ENCODE measurements around the gene TMEM145.

Gene TMEM145

GRCh38 chr19:42289556-42290041 is 23.5 kb upstream of the TMEM145 start:
- Mint-ChIP-seq H3K27me3 (ENCODE audit: low read depth) (no peaks in the 10 kb centered on the region), H3K36me3 (ENCODE audit: low read depth) (peaks cover 29% of the 10 kb centered on the region), H3K27ac (no peak overlapping the region), H3K4me1 (ENCODE audit: low read depth) (peaks cover 17% of the 10 kb centered on the region), H3K4me3 (no peak overlapping the region), H3K9me3 (no peaks in the 10 kb centered on the region)
- DNase-seq (ENCODE audit: low spot score) = no peak

GRCh38 chr19:42290136-42290522 is 23.0 kb upstream of the TMEM145 start:
- Mint-ChIP-seq H3K4me3 (no peak overlapping the region), H3K36me3 (ENCODE audit: low read depth) (peaks cover 29% of the 10 kb centered on the region), H3K27me3 (ENCODE audit: low read depth) (no peaks in the 10 kb centered on the region)

GRCh38 chr19:42290523-42291434 is 22.3 kb upstream of the TMEM145 start:
- Mint-ChIP-seq H3K4me3 (no peak overlapping the region), H3K36me3 (ENCODE audit: low read depth) (peaks cover 31% of the 10 kb centered on the region), H3K27ac (no peak overlapping the region), H3K9me3 (no peaks in the 10 kb centered on the region), H3K27me3 (ENCODE audit: low read depth) (no peaks in the 10 kb centered on the region), H3K4me1 (ENCODE audit: low read depth) (peaks cover 8% of the 10 kb centered on the region)
- DNase-seq (ENCODE audit: low spot score) = no peak

More at GRCh38 chr19:42290136-42290522, 23.0 kb upstream of the TMEM145 start:
- Mint-ChIP-seq H3K27ac (no peak overlapping the region), H3K9me3 (no peaks in the 10 kb centered on the region), H3K4me1 (ENCODE audit: low read depth) (peaks cover 12% of the 10 kb centered on the region)
- DNase-seq (ENCODE audit: low spot score) = no peak

GRCh38 chr19:42291435-42291810 is 21.7 kb upstream of the TMEM145 start:
- Mint-ChIP-seq H3K4me3 (no peak overlapping the region), H3K36me3 (ENCODE audit: low read depth) (peaks cover 25% of the 10 kb centered on the region), H3K27me3 (ENCODE audit: low read depth) (no peaks in the 10 kb centered on the region), H3K27ac (peak overlapping the region; percentile 64), H3K4me1 (ENCODE audit: low read depth) (peaks cover 2% of the 10 kb centered on the region), H3K9me3 (no peaks in the 10 kb centered on the region)
- no peak for DNase-seq (ENCODE audit: low spot score)

- DNase-seq (ENCODE audit: low spot score) = no peak
- Mint-ChIP-seq H3K27me3 (ENCODE audit: low read depth) (no peaks in the 10 kb centered on the region), H3K9me3 (no peaks in the 10 kb centered on the region), H3K4me3 (no peak overlapping the region), H3K4me1 (ENCODE audit: low read depth) (peaks cover 2% of the 10 kb centered on the region), H3K36me3 (ENCODE audit: low read depth) (peaks cover 28% of the 10 kb centered on the region), H3K27ac (peak overlapping the region; percentile 64)
Observed at GRCh38 chr19:42292042-42292960, 20.8 kb upstream of the TMEM145 start.

- Mint-ChIP-seq H3K4me1 (ENCODE audit: low read depth) (peaks cover 2% of the 10 kb centered on the region), H3K27ac (no peak overlapping the region), H3K9me3 (no peaks in the 10 kb centered on the region), H3K4me3 (no peak overlapping the region), H3K36me3 (ENCODE audit: low read depth) (peaks cover 28% of the 10 kb centered on the region), H3K27me3 (ENCODE audit: low read depth) (no peaks in the 10 kb centered on the region)
- no peak for DNase-seq (ENCODE audit: low spot score)
Observed at GRCh38 chr19:42292963-42293362, 20.1 kb upstream of the TMEM145 start.

GRCh38 chr19:42293540-42293939 is 19.6 kb upstream of the TMEM145 start:
- DNase-seq (ENCODE audit: low spot score) = no peak
- Mint-ChIP-seq H3K36me3 (ENCODE audit: low read depth) (peaks cover 24% of the 10 kb centered on the region), H3K27ac (no peak overlapping the region), H3K4me1 (ENCODE audit: low read depth) (peaks cover 2% of the 10 kb centered on the region), H3K9me3 (no peaks in the 10 kb centered on the region), H3K27me3 (ENCODE audit: low read depth) (no peaks in the 10 kb centered on the region), H3K4me3 (no peak overlapping the region)

- Mint-ChIP-seq H3K4me1 (ENCODE audit: low read depth) (peaks cover 2% of the 10 kb centered on the region), H3K27me3 (ENCODE audit: low read depth) (no peaks in the 10 kb centered on the region), H3K36me3 (ENCODE audit: low read depth) (peaks cover 22% of the 10 kb centered on the region), H3K4me3 (no peak overlapping the region), H3K27ac (no peak overlapping the region), H3K9me3 (no peaks in the 10 kb centered on the region)
- DNase-seq (ENCODE audit: low spot score) = no peak
Observed at GRCh38 chr19:42293948-42294347, 19.2 kb upstream of the TMEM145 start.

GRCh38 chr19:42294471-42295137 is 18.5 kb upstream of the TMEM145 start:
- H3K4me3 Mint-ChIP-seq = no peak overlapping the region
- H3K9me3 Mint-ChIP-seq = no peaks in the 10 kb centered on the region
- H3K27ac Mint-ChIP-seq = no peak overlapping the region
- DNase-seq (ENCODE audit: low spot score) = no peak
- H3K4me1 Mint-ChIP-seq (ENCODE audit: low read depth) = peaks cover 2% of the 10 kb centered on the region
- H3K27me3 Mint-ChIP-seq (ENCODE audit: low read depth) = no peaks in the 10 kb centered on the region
- H3K36me3 Mint-ChIP-seq (ENCODE audit: low read depth) = peaks cover 21% of the 10 kb centered on the region

- no peak for DNase-seq (ENCODE audit: low spot score)
- peaks cover 25% of the 10 kb centered on the region for H3K36me3 Mint-ChIP-seq (ENCODE audit: low read depth)
- H3K4me3 Mint-ChIP-seq = no peak overlapping the region
- H3K27me3 Mint-ChIP-seq (ENCODE audit: low read depth) = no peaks in the 10 kb centered on the region
- peaks cover 2% of the 10 kb centered on the region for H3K4me1 Mint-ChIP-seq (ENCODE audit: low read depth)
- H3K9me3 Mint-ChIP-seq = no peaks in the 10 kb centered on the region
- no peak overlapping the region for H3K27ac Mint-ChIP-seq
Observed at GRCh38 chr19:42295342-42295741, 17.8 kb upstream of the TMEM145 start.

- H3K36me3 Mint-ChIP-seq (ENCODE audit: low read depth) = peaks cover 25% of the 10 kb centered on the region
Observed at GRCh38 chr19:42295831-42296525, 17.1 kb upstream of the TMEM145 start.

GRCh38 chr19:42297039-42297438 is 16.1 kb upstream of the TMEM145 start:
- Mint-ChIP-seq H3K27me3 (ENCODE audit: low read depth) (no peaks in the 10 kb centered on the region), H3K4me3 (no peak overlapping the region), H3K36me3 (ENCODE audit: low read depth) (peaks cover 17% of the 10 kb centered on the region), H3K4me1 (ENCODE audit: low read depth) (peaks cover 4% of the 10 kb centered on the region), H3K27ac (peak overlapping the region; percentile 52), H3K9me3 (no peaks in the 10 kb centered on the region)
- DNase-seq (ENCODE audit: low spot score) = no peak

More at GRCh38 chr19:42295831-42296525, 17.1 kb upstream of the TMEM145 start:
- H3K4me3 Mint-ChIP-seq = no peak overlapping the region
- H3K9me3 Mint-ChIP-seq = no peaks in the 10 kb centered on the region
- DNase-seq (ENCODE audit: low spot score) = peak; percentile 77
- no peaks in the 10 kb centered on the region for H3K27me3 Mint-ChIP-seq (ENCODE audit: low read depth)
- peak overlapping the region; percentile 6 for H3K27ac Mint-ChIP-seq
- peaks cover 2% of the 10 kb centered on the region for H3K4me1 Mint-ChIP-seq (ENCODE audit: low read depth)

- Mint-ChIP-seq H3K4me3 (peak within 1 kb of the TSS; percentile 91), H3K27me3 (ENCODE audit: low read depth) (no peaks in the 10 kb centered on the region), H3K9me3 (no peaks in the 10 kb centered on the region), H3K4me1 (ENCODE audit: low read depth) (peaks cover 17% of the 10 kb centered on the region), H3K27ac (peak within 1 kb of the TSS; percentile 92), H3K36me3 (ENCODE audit: low read depth) (peaks cover 6% of the 10 kb centered on the region)
- DNase-seq (ENCODE audit: low spot score) = no peak
Observed at GRCh38 chr19:42301646-42302203, 11.4 kb upstream of the TMEM145 start, which contains the start of gene PRR19. Gene PRR19, plus strand, starts transcription at chr19:42302132. Its CDS starts 7,453 bp downstream, at chr19:42309585.
